Measurements from ENCODE around the gene RALB.
"Not testable (repeated sequence)": the region's sequence is repeated elsewhere in the genome, so short reads cannot be mapped to it uniquely, and the experiment has no call there.

Gene RALB

GRCh38 chr2:120310136-120310535 is 57.5 kb downstream of the RALB start:
- H3K27ac ChIP-seq (ENCODE audit: low read length) = no peak overlapping the region
- peaks cover 2% of the 10 kb centered on the region for H3K27me3 ChIP-seq (ENCODE audit: low read depth, low read length)
- no peak overlapping the region for H3K4me3 ChIP-seq (ENCODE audit: low read length)
- H3K4me2 ChIP-seq (ENCODE audit: low read length) = no peak overlapping the region
- H3K4me1 ChIP-seq (ENCODE audit: low read length) = peaks cover 29% of the 10 kb centered on the region
- H3K9me3 ChIP-seq (ENCODE audit: insufficient read depth, low read length) = no peaks in the 10 kb centered on the region
- H3K79me2 ChIP-seq (ENCODE audit: low read length) = no peaks in the 10 kb centered on the region
- no peak for TF ChIP-seq EZH2phosphoT487 (IDR thresholded peaks at IDR 0.05; ENCODE audit: low read depth)
- TF ChIP-seq CTCF (IDR thresholded peaks at IDR 0.05; ENCODE audit: low read depth, low read length) = no peak
- H3K9ac ChIP-seq (ENCODE audit: low read length) = no peak overlapping the region
- no peaks in the 10 kb centered on the region for H3K36me3 ChIP-seq (replicated peaks; ENCODE audit: low read depth, low read length)
- no peaks in the 10 kb centered on the region for H4K20me1 ChIP-seq (ENCODE audit: insufficient read depth, low read length)
- no peak overlapping the region for H2AFZ ChIP-seq (ENCODE audit: low read depth, low read length)

- not testable (repeated sequence) for H3K4me3 ChIP-seq (ENCODE audit: low read length); H3K9ac ChIP-seq (ENCODE audit: low read length); H4K20me1 ChIP-seq (ENCODE audit: insufficient read depth, low read length); H2AFZ ChIP-seq (ENCODE audit: low read depth, low read length); H3K4me2 ChIP-seq (ENCODE audit: low read length); H3K9me3 ChIP-seq (ENCODE audit: insufficient read depth, low read length); H3K79me2 ChIP-seq (ENCODE audit: low read length); H3K27me3 ChIP-seq (ENCODE audit: low read depth, low read length); H3K36me3 ChIP-seq (replicated peaks; ENCODE audit: low read depth, low read length); H3K27ac ChIP-seq (ENCODE audit: low read length)
- peaks cover 29% of the 10 kb centered on the region for H3K4me1 ChIP-seq (ENCODE audit: low read length)
These were observed 58.2 kb downstream of the RALB start for GRCh38 chr2:120310841-120311240.

GRCh38 chr2:120312076-120312475 is 59.4 kb downstream of the RALB start:
- H3K4me2 ChIP-seq (ENCODE audit: low read length) = no peak overlapping the region
- no peaks in the 10 kb centered on the region for H3K79me2 ChIP-seq (ENCODE audit: low read length)
- peaks cover 25% of the 10 kb centered on the region for H3K4me1 ChIP-seq (ENCODE audit: low read length)
- no peak overlapping the region for H2AFZ ChIP-seq (ENCODE audit: low read depth, low read length)
- no peak overlapping the region for H3K4me3 ChIP-seq (ENCODE audit: low read length)
- no peak overlapping the region for H3K27ac ChIP-seq (ENCODE audit: low read length)
- no peak overlapping the region for H3K9ac ChIP-seq (ENCODE audit: low read length)
- no peaks in the 10 kb centered on the region for H3K9me3 ChIP-seq (ENCODE audit: insufficient read depth, low read length)
- no peaks in the 10 kb centered on the region for H3K36me3 ChIP-seq (replicated peaks; ENCODE audit: low read depth, low read length)
- TF ChIP-seq EZH2phosphoT487 (IDR thresholded peaks at IDR 0.05; ENCODE audit: low read depth) = no peak
- peaks cover 2% of the 10 kb centered on the region for H3K27me3 ChIP-seq (ENCODE audit: low read depth, low read length)
- no peaks in the 10 kb centered on the region for H4K20me1 ChIP-seq (ENCODE audit: insufficient read depth, low read length)

GRCh38 chr2:120312860-120313694 is 60.4 kb downstream of the RALB start:
- no peaks in the 10 kb centered on the region for H4K20me1 ChIP-seq (ENCODE audit: insufficient read depth, low read length)
- H3K79me2 ChIP-seq (ENCODE audit: low read length) = no peaks in the 10 kb centered on the region
- H3K9ac ChIP-seq (ENCODE audit: low read length) = peak overlapping the region; percentile 28; the same call in 1 of the 2 replicates
- H3K36me3 ChIP-seq (replicated peaks; ENCODE audit: low read depth, low read length) = no peaks in the 10 kb centered on the region
- peak overlapping the region; percentile 67 for H3K4me2 ChIP-seq (ENCODE audit: low read length)
- TF ChIP-seq EZH2phosphoT487 (IDR thresholded peaks at IDR 0.05; ENCODE audit: low read depth) = no peak
- peak; percentile 91 for TF ChIP-seq CTCF (IDR thresholded peaks at IDR 0.05; ENCODE audit: low read depth, low read length)
- peak overlapping the region; percentile 70 for H3K4me3 ChIP-seq (ENCODE audit: low read length)
- H3K4me1 ChIP-seq (ENCODE audit: low read length) = peaks cover 17% of the 10 kb centered on the region
- H3K27ac ChIP-seq (ENCODE audit: low read length) = no peak overlapping the region
- no peaks in the 10 kb centered on the region for H3K9me3 ChIP-seq (ENCODE audit: insufficient read depth, low read length)
- peaks cover 2% of the 10 kb centered on the region for H3K27me3 ChIP-seq (ENCODE audit: low read depth, low read length)
- H2AFZ ChIP-seq (ENCODE audit: low read depth, low read length) = peak overlapping the region; percentile 79; the same call in 1 of the 2 replicates
